ENCODE data around the gene ABAT. TPM values are rescaled to one million over a fixed set of nuclear protein-coding genes. Genes with fewer than 3 reads are reported as not detected.

Gene ABAT
- total and polyA plus RNA-seq, 10 of the 15 experiments (the other 5 are each of a cell fraction or from before 2014, with no cell fraction given) = 1.0 to 10.6 (median 1.9) TPM

DNA sequence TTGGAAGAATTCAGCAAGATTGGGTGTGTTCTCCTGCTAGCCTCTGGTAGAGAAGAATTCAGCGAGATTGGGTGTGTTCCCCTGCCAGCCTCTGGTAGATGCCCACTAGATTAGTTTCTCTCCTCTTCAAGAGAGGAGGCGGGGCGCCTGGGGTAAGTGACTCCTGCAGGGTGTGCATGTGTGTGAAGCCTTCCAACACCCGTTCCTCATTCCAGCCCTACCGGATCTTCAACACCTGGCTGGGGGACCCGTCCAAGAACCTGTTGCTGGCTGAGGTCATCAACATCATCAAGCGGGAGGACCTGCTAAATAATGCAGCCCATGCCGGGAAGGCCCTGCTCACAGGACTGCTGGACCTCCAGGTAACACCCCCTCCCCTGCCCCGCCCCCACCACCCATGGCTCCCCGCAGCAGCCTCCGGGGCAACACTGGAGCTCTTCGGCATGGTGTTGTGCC is 101.7 kb downstream of the ABAT start:
- in situ Hi-C loops (cut with MboI) (no loop called here), intact Hi-C loops (cut with micrococcal nuclease; ENCODE audit: unreplicated experiment) (no loop called here)
- no peak overlapping the region for H2AFZ ChIP-seq (ENCODE audit: control insufficient read depth, low read depth, low read length)
- no peak for DNase-seq (ENCODE audit: low read depth, low spot score)
- H3K9ac ChIP-seq (ENCODE audit: control insufficient read depth, insufficient read depth, low read length) = no peak overlapping the region
- no peaks in the 10 kb centered on the region for H4K20me1 ChIP-seq (ENCODE audit: control insufficient read depth, insufficient read depth)
- H3K36me3 ChIP-seq (ENCODE audit: control insufficient read depth in 2 of 2, insufficient read depth in 2 of 2, low read length in 1 of 2) = no peaks in the 10 kb centered on the region
- no peak for ATAC-seq
- H3K4me2 ChIP-seq (ENCODE audit: control insufficient read depth, insufficient read depth) = no peak overlapping the region
- no peaks in the 10 kb centered on the region for H3K79me2 ChIP-seq (ENCODE audit: control insufficient read depth, insufficient read depth, low read length)
- H3K4me1 ChIP-seq (ENCODE audit: control insufficient read depth, insufficient read depth, low read length) = no peaks in the 10 kb centered on the region
- no peak overlapping the region for H3K27ac ChIP-seq (ENCODE audit: control insufficient read depth, insufficient read depth)
- ChIA-PET POLR2A (no interaction called here), SMC1A (ENCODE audit: uncharacterized antibody, unreplicated experiment) (no interaction called here), CTCF (interaction anchor here (1.0 kb wide), 1 partner anchor 9 kb away, joined by 3 read pairs; no protein-coding TSS in a partner anchor), RAD21 (ENCODE audit: unreplicated experiment) (no interaction called here)
- H3K4me3 ChIP-seq = no peak overlapping the region
- no peaks in the 10 kb centered on the region for H3K27me3 ChIP-seq (replicated peaks in 1 of 2; ENCODE audit: control insufficient read depth in 2 of 2, insufficient read depth in 2 of 2, low read length in 1 of 2)
- 63% methylated on average over 12 of the region's 12 CpGs for WGBS (ENCODE audit: insufficient coverage, insufficient replicate concordance, low lambda C conversion rate, missing lambda C conversion rate)
- no TSS peak for BruUV-seq (replicated peaks)
- no peaks in the 10 kb centered on the region; the same call in 2 of the 3 replicates for H3K9me3 ChIP-seq (replicated peaks; ENCODE audit: control insufficient read depth, insufficient read depth, low read length)
- TF ChIP-seq NFIC (IDR thresholded peaks at IDR 0.05; ENCODE audit: low read depth, low read length) = no peak
- TF ChIP-seq CBX5 (IDR thresholded peaks at IDR 0.05; ENCODE audit: low read depth) = no peak
- TF ChIP-seq, protein P1, sequence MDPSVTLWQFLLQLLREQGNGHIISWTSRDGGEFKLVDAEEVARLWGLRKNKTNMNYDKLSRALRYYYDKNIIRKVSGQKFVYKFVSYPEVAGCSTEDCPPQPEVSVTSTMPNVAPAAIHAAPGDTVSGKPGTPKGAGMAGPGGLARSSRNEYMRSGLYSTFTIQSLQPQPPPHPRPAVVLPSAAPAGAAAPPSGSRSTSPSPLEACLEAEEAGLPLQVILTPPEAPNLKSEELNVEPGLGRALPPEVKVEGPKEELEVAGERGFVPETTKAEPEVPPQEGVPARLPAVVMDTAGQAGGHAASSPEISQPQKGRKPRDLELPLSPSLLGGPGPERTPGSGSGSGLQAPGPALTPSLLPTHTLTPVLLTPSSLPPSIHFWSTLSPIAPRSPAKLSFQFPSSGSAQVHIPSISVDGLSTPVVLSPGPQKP (IDR thresholded peaks at IDR 0.05; ENCODE audit: low read depth, low read length) = no peak
- TF ChIP-seq ZSCAN29 (IDR thresholded peaks at IDR 0.05) = no peak
- no peak for TF ChIP-seq HDGF (IDR thresholded peaks at IDR 0.05)
- TF ChIP-seq, protein P2, sequence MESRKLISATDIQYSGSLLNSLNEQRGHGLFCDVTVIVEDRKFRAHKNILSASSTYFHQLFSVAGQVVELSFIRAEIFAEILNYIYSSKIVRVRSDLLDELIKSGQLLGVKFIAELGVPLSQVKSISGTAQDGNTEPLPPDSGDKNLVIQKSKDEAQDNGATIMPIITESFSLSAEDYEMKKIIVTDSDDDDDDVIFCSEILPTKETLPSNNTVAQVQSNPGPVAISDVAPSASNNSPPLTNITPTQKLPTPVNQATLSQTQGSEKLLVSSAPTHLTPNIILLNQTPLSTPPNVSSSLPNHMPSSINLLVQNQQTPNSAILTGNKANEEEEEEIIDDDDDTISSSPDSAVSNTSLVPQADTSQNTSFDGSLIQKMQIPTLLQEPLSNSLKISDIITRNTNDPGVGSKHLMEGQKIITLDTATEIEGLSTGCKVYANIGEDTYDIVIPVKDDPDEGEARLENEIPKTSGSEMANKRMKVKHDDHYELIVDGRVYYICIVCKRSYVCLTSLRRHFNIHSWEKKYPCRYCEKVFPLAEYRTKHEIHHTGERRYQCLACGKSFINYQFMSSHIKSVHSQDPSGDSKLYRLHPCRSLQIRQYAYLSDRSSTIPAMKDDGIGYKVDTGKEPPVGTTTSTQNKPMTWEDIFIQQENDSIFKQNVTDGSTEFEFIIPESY (IDR thresholded peaks at IDR 0.05) = no peak
- TF ChIP-seq GATAD2B (conservative IDR thresholded peaks at IDR 0.05; ENCODE audit: low read depth) = no peak
- TF ChIP-seq SMAD1 (IDR thresholded peaks at IDR 0.05; ENCODE audit: low read depth, partially characterized antibody) = no peak
- no peak for TF ChIP-seq EGR1 (IDR thresholded peaks at IDR 0.05; ENCODE audit: borderline replicate concordance in 1 of 2, low read depth in 2 of 2, low read length in 2 of 2)
- TF ChIP-seq POLR2AphosphoS2 (IDR thresholded peaks at IDR 0.05; ENCODE audit: low read depth, low read length) = no peak
- TF ChIP-seq MXI1 (IDR thresholded peaks at IDR 0.05; ENCODE audit: low read depth, low read length) = no peak
- TF ChIP-seq, protein P3, sequence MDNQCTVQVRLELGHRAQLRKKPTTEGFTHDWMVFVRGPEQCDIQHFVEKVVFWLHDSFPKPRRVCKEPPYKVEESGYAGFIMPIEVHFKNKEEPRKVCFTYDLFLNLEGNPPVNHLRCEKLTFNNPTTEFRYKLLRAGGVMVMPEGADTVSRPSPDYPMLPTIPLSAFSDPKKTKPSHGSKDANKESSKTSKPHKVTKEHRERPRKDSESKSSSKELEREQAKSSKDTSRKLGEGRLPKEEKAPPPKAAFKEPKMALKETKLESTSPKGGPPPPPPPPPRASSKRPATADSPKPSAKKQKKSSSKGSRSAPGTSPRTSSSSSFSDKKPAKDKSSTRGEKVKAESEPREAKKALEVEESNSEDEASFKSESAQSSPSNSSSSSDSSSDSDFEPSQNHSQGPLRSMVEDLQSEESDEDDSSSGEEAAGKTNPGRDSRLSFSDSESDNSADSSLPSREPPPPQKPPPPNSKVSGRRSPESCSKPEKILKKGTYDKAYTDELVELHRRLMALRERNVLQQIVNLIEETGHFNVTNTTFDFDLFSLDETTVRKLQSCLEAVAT (IDR thresholded peaks at IDR 0.05) = no peak
- no peak for TF ChIP-seq ZNF622 (IDR thresholded peaks at IDR 0.05)
- FAIRE-seq = no peak

Measured in GM12878 (cell line).